ENCODE results near the gene TM2D3. TPM values are rescaled to one million over a fixed set of nuclear protein-coding genes. Genes with fewer than 3 reads are reported as not detected.

Gene TM2D3
- total RNA-seq, 1 experiment from 2014 or later, result 35.2 TPM

DNA sequence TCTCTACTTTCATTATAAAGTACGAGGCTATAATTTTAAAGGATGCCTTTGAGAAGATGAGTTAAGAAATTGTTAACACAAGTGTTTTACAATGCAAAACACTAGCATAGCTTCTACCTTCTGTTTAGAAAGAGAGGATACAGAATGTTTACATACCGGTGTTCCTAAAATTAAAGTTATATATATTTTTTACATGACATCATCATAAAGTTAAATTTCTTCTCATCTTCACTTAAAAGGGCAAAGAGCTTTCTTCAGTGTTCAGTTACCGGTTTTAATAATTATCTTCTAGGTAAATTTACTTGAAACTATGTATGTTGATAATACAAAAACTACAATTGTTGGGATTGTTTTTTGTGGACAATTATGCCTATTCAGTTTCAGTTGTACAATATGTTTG, 32.7 kb upstream of the TM2D3 start:
- intact Hi-C loops (cut with micrococcal nuclease), result no loop called here
- RAD21 ChIA-PET (ENCODE audit: low non-redundant PET in 1 of 2, low total read pairs in 2 of 2, uncharacterized antibody in 2 of 2, unreplicated experiment in 2 of 2), result no interaction called here
- peaks cover 0 to 6% of the 10 kb centered on the region in 2 experiments; a peak in 1 of 4 replicates for H3K36me3 ChIP-seq (ENCODE audit: control insufficient read depth in 1 of 2, insufficient read depth in 2 of 2, low read length in 2 of 2)
- H3K4me3 ChIP-seq (replicated peaks in 1 of 2; ENCODE audit: low read depth in 1 of 2, low read length in 2 of 2), result no peak overlapping the region
- H3K4me2 ChIP-seq (ENCODE audit: low read length), result no peak overlapping the region
- no peak for TF ChIP-seq POLR2AphosphoS5 (IDR thresholded peaks at IDR 0.05; ENCODE audit: low read depth, low read length)
- no peak for TF ChIP-seq CBX3 (IDR thresholded peaks at IDR 0.05; ENCODE audit: low read depth)
- no peak for TF ChIP-seq EGR1 (IDR thresholded peaks at IDR 0.05; ENCODE audit: low read depth)
- no peak for TF ChIP-seq TCF7L2 (IDR thresholded peaks at IDR 0.05; ENCODE audit: borderline replicate concordance, extremely low read depth, insufficient read depth, insufficient read length)
- TF ChIP-seq, protein P1, sequence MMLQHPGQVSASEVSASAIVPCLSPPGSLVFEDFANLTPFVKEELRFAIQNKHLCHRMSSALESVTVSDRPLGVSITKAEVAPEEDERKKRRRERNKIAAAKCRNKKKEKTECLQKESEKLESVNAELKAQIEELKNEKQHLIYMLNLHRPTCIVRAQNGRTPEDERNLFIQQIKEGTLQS (IDR thresholded peaks at IDR 0.05), result no peak
- TF ChIP-seq ZFX (IDR thresholded peaks at IDR 0.05), result no peak
- no peak for TF ChIP-seq SP1 (IDR thresholded peaks at IDR 0.05; ENCODE audit: low read depth)
- TF ChIP-seq JUND (IDR thresholded peaks at IDR 0.05), result no peak
- H3K4me1 ChIP-seq (ENCODE audit: control insufficient read depth in 1 of 2, insufficient read depth in 2 of 2, low read length in 2 of 2), result no peaks in the 10 kb centered on the region
- H3K9me2 ChIP-seq (ENCODE audit: insufficient read depth), result no peaks in the 10 kb centered on the region
- H4K20me1 ChIP-seq (ENCODE audit: insufficient read depth), result no peaks in the 10 kb centered on the region
- DNase-seq (ENCODE audit: low read depth, low spot score), result no peak
- no peak overlapping the region for H3K27ac ChIP-seq (ENCODE audit: low read depth, low read length)
- H3K27me3 ChIP-seq (ENCODE audit: insufficient read depth, low read length), result no peaks in the 10 kb centered on the region
- no peak overlapping the region for H3K9ac ChIP-seq (ENCODE audit: low read length)
- POLR2A ChIA-PET, result no interaction called here
- ATAC-seq, result no peak
- CTCF ChIA-PET, result no interaction called here
- no peaks in the 10 kb centered on the region for H3K79me2 ChIP-seq (ENCODE audit: insufficient read depth, low read length)
- no TSS peak for BruUV-seq (replicated peaks)
- no peaks in the 10 kb centered on the region for H3K9me3 ChIP-seq (ENCODE audit: control insufficient read depth in 1 of 2, insufficient read depth in 1 of 2, low read depth in 1 of 2, low read length in 2 of 2)
- no peak overlapping the region for H2AFZ ChIP-seq (ENCODE audit: low read depth, low read length, poor library complexity, severe bottlenecking)

DNA sequence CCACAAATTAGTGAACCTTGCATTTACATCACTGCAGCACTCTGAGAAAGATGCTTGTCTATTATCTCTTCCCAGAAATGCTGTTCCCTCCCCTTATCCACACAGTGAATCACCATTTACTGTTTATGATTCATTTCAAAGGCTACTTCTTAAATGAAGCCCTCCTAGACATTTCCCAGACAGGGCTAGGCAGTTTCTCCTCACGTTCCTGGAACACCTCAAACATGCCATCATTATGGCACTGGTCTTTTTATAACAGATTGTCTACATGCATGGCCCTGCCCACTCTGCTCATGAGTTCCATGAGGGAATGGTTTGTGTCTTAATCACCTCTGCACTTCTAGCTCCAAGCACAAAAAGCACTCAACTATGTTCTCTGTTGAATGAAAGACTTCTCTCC, 32.2 kb upstream of the TM2D3 start:
- H4K20me1 ChIP-seq (ENCODE audit: insufficient read depth), result no peaks in the 10 kb centered on the region
- TF ChIP-seq SRF (IDR thresholded peaks at IDR 0.05; ENCODE audit: low read depth) (no peak), JUND (IDR thresholded peaks at IDR 0.05) (no peak)
- H3K79me2 ChIP-seq (ENCODE audit: insufficient read depth, low read length), result no peaks in the 10 kb centered on the region
- H3K27me3 ChIP-seq (ENCODE audit: insufficient read depth, low read length), result no peaks in the 10 kb centered on the region
- DNase-seq (ENCODE audit: low read depth, low spot score) (no peak), ATAC-seq (no peak)
- intact Hi-C loops (cut with micrococcal nuclease), result no loop called here
- H3K9ac ChIP-seq (ENCODE audit: low read length), result no peak overlapping the region
- ChIA-PET CTCF (no interaction called here), POLR2A (no interaction called here), RAD21 (ENCODE audit: low non-redundant PET in 1 of 2, low total read pairs in 2 of 2, uncharacterized antibody in 2 of 2, unreplicated experiment in 2 of 2) (no interaction called here)
- no peak overlapping the region for H2AFZ ChIP-seq (ENCODE audit: low read depth, low read length, poor library complexity, severe bottlenecking)
- H3K9me2 ChIP-seq (ENCODE audit: insufficient read depth), result no peaks in the 10 kb centered on the region
- no peaks in the 10 kb centered on the region for H3K4me1 ChIP-seq (ENCODE audit: control insufficient read depth in 1 of 2, insufficient read depth in 2 of 2, low read length in 2 of 2)
- H3K4me2 ChIP-seq (ENCODE audit: low read length), result no peak overlapping the region
- no peaks in the 10 kb centered on the region for H3K9me3 ChIP-seq (ENCODE audit: control insufficient read depth in 1 of 2, insufficient read depth in 1 of 2, low read depth in 1 of 2, low read length in 2 of 2)
- no peak overlapping the region for H3K4me3 ChIP-seq (replicated peaks in 1 of 2; ENCODE audit: low read depth in 1 of 2, low read length in 2 of 2)
- no peak overlapping the region for H3K27ac ChIP-seq (ENCODE audit: low read depth, low read length)
- peaks cover 0 to 6% of the 10 kb centered on the region in 2 experiments; a peak in 1 of 4 replicates for H3K36me3 ChIP-seq (ENCODE audit: control insufficient read depth in 1 of 2, insufficient read depth in 2 of 2, low read length in 2 of 2)
- BruUV-seq (replicated peaks), result no TSS peak

Measured in HCT116 (cell line).